Tibial artery (tissue), 4 donors: Measurements from ENCODE around the gene SDK1.

Experiments used
- DNase-seq, 2 donors: peaks; one replicate each; pipeline ENCODE4 v3.0.0-alpha.2; 2019
- H3K27ac ChIP-seq, 2 donors: fragments of 200-600 bp; sonication (generic) in 1 of 2; 1 replicate in 1 of 2; 2 replicates in 1 of 2; pipeline ENCODE4 v1.5.1; 2018 to 2019; ENCODE audit warnings: mild to moderate bottlenecking in 1 of 2
- H3K27me3 ChIP-seq, 2 donors: fragments of 200-600 bp; sonication (generic) in 1 of 2; one replicate each; pipeline versions ENCODE4 v1.5.1 to v1.6.0; 2016 to 2019
- H3K36me3 ChIP-seq, 3 donors: fragments of 200-600 bp; sonication (generic) in 2 of 3; one replicate each; pipeline ENCODE4 v1.5.1; 2016 to 2019; ENCODE audit warnings: mild to moderate bottlenecking in 2 of 3
- H3K4me1 ChIP-seq, 4 donors: fragments of 200-600 bp; sonication (generic) in 2 of 4; 1 replicate in 3 of 4; 2 replicates in 1 of 4; pipeline ENCODE4 v1.5.1; 2016 to 2019
- H3K4me3 ChIP-seq, 2 donors: fragments of 200-600 bp; sonication (generic) in 1 of 2; 1 replicate in 1 of 2; 2 replicates in 1 of 2; pipeline ENCODE4 v1.5.1; 2018 to 2019; ENCODE audit warnings: mild to moderate bottlenecking in 2 of 2
- H3K9me3 ChIP-seq, 3 donors: fragments of 200-600 bp; sonication (generic) in 1 of 3; one replicate each; pipeline ENCODE4 v1.5.1; 2016 to 2019
- intact Hi-C: fragments of 100-400 bp; cut with DNase I; formaldehyde crosslinking; loops from one replicate; pipeline ENCODE4 v1.15.0; 2023; ENCODE audit warnings: low total_unique reads
- TF ChIP-seq, protein P1 (sequence below), 2 experiments: fragments of 200-600 bp in 1 of 2; fragments of 450-650 bp in 1 of 2; IDR thresholded peaks; one replicate each; pipeline ENCODE4 v1.5.1; 2017 to 2019; ENCODE audit warnings: antibody characterized with exemption in 2 of 2, mild to moderate bottlenecking in 1 of 2, moderate library complexity in 1 of 2

SDK1 gene

DNA sequence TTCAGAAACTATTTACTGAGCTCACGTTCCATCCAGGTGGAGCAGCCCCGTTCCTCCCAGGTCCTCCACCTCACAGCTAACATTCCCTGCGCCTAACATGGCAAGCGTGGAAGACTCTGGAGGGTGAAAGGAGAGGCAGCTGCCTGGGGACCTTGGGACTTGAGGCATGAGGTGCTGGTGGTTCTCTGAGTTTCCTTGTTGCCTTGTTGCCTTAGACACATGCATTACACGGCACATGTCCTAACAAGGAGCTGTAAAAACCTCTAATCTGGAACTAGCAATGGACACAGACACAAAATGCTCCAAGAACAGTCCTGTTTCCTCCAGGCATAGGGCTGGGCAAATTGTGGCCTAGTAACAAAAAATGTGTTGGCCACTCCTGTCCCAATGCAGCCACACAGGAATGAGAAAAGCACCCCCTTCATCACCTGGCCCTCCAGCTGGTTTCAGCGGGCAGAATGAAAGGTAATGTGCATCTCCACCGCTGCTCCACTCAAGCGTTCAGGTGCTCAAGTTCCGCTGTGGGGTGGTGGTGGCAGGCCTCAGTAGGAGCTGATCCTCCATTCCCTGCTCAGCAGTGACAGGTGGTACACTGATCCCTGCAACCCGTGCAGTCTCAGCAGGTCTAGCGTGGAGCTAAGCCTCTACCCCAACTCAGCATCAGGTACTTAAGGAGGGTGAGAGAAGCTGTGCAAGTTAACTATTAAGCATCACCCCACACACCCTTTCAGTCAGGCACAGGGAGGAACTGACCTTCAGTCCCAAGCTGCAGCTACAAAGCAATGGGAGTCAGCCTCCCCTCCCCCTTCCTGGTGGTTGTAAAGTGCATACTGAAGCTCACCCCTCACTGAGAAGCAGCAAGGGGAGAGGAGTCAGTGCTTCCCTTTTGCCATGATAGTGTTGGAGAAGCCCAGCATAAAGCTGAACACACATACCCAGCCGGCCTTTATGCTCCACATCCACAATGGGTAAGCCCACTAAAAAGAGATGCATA, 382.8 kb downstream of the SDK1 start:
- Histone ChIP-seq H3K4me3 (no peak overlapping the region), H3K27ac (no peak overlapping the region), H3K36me3 (peaks cover 0 to 4% (median 0%) of the 10 kb centered on the region in 3 donors), H3K9me3 (no peaks in the 10 kb centered on the region), H3K4me1 (no peaks in the 10 kb centered on the region), H3K27me3 (no peaks in the 10 kb centered on the region)
- DNase-seq, result no peak
- TF ChIP-seq, protein P1, sequence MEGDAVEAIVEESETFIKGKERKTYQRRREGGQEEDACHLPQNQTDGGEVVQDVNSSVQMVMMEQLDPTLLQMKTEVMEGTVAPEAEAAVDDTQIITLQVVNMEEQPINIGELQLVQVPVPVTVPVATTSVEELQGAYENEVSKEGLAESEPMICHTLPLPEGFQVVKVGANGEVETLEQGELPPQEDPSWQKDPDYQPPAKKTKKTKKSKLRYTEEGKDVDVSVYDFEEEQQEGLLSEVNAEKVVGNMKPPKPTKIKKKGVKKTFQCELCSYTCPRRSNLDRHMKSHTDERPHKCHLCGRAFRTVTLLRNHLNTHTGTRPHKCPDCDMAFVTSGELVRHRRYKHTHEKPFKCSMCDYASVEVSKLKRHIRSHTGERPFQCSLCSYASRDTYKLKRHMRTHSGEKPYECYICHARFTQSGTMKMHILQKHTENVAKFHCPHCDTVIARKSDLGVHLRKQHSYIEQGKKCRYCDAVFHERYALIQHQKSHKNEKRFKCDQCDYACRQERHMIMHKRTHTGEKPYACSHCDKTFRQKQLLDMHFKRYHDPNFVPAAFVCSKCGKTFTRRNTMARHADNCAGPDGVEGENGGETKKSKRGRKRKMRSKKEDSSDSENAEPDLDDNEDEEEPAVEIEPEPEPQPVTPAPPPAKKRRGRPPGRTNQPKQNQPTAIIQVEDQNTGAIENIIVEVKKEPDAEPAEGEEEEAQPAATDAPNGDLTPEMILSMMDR (IDR thresholded peaks at IDR 0.05), result no peak
- intact Hi-C loops, result no loop called here

DNA sequence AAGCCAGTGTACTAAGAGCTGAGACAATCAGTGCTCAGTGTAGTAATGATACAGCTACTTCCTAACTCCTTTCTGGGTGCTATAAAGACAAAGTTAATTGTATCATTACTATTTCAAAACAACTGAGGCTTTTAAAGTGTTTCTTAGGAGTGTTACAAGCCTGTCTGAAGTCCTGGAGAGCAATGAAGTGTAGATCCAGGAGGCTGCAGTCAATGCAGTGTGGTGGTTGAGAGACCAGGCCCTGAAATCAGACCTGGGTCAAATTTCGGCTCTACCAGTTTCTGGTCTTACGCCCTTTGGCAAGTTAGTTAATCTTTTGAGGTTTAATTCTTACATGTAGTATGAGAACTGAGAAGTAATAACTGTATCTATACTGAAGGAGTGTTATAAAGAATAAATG, 387.0 kb downstream of the SDK1 start:
- no peak for DNase-seq
- intact Hi-C loops, result no loop called here
- Histone ChIP-seq H3K4me3 (no peak overlapping the region), H3K27ac (no peak overlapping the region), H3K9me3 (no peaks in the 10 kb centered on the region), H3K27me3 (no peaks in the 10 kb centered on the region), H3K4me1 (no peaks in the 10 kb centered on the region), H3K36me3 (peaks cover 0 to 4% (median 0%) of the 10 kb centered on the region in 3 donors)
- TF ChIP-seq, protein P1 (IDR thresholded peaks at IDR 0.05), result no peak

DNA sequence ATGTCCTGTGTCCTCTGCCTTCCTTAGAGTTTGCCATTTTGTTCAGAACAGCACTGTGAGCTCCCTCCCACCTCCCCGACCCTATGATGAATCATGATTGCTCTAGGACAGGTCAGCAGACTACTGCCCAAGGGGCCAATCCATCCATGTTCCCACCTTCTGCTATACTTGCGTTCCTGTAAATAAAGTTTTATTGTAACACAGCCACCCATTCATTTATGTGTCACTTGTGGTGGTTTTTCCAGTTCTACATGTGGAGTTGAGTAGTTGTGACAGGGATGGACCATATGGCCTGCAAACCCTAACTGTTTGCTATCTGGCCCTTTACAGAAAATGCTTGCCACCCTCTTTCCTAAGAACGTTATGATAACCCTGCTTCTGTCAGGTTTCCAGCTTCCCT, 387.8 kb downstream of the SDK1 start:
- H3K27me3 ChIP-seq, result no peaks in the 10 kb centered on the region
- H3K27ac ChIP-seq, result no peak overlapping the region
- H3K36me3 ChIP-seq, result peaks cover 0 to 4% (median 0%) of the 10 kb centered on the region in 3 donors
- intact Hi-C loops, result no loop called here
- H3K4me1 ChIP-seq, result no peaks in the 10 kb centered on the region
- DNase-seq, result no peak
- H3K4me3 ChIP-seq, result no peak overlapping the region
- TF ChIP-seq, protein P1 (IDR thresholded peaks at IDR 0.05), result no peak
- no peaks in the 10 kb centered on the region for H3K9me3 ChIP-seq

DNA sequence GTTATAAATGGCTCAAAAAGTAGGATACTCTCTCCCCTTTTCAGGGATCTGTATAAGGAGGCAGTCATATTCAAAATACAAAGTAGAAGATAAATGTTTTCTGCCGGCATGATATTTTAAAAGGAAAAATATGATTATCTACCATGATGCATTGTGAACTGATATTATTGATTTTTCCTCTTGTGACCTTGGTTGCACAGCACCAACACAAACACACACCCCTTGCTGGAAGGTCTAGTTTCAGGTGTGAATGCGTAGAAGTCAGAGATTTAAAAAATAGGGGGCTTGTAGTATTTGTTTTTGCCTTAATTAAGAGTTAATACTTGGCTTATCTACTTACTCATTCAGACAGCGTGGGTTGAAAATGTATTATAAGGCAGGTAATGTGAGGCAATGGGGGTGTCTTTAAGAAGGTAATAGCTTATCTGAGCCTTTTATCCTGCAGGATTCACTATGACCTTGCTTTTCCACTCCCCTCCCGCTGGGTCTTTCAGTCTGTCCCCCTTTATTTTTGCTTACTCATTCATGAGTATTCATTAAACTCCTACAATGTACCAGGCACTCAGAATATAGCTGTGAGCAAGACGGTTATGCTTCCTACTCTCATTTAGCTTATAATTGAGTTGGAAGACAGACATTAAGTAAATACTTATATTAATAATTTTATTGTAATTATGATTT, 390.6 kb downstream of the SDK1 start:
- Histone ChIP-seq H3K9me3 (no peaks in the 10 kb centered on the region), H3K27me3 (no peaks in the 10 kb centered on the region), H3K4me3 (no peak overlapping the region), H3K36me3 (peaks cover 0 to 4% (median 0%) of the 10 kb centered on the region in 3 donors), H3K27ac (no peak overlapping the region), H3K4me1 (no peaks in the 10 kb centered on the region)
- intact Hi-C loops, result no loop called here
- no peak for DNase-seq
- TF ChIP-seq, protein P1 (IDR thresholded peaks at IDR 0.05), result no peak

DNA sequence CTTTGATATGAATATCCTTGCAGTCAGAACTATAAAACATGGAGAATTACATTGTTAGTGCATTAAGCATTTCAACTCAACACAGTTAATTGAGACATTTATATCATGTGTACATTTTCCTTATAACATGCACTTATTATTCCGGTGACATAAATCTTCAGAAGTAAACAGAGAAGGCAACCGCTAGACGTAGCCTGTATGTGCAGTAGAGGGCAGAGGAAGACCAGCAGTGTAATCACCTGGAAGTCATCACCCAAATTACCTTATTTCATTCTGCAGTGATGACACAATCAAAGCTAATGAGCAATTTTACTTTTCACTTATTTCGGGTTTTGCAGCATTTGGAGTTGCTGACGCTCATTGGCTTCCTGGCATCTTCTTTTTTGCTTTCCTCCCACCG, 394.6 kb downstream of the SDK1 start:
- no peak for DNase-seq
- no peaks in the 10 kb centered on the region for H3K4me1 ChIP-seq
- TF ChIP-seq, protein P1 (IDR thresholded peaks at IDR 0.05), result no peak
- intact Hi-C loops, result no loop called here
- no peaks in the 10 kb centered on the region for H3K36me3 ChIP-seq
- H3K9me3 ChIP-seq, result no peaks in the 10 kb centered on the region
- H3K27me3 ChIP-seq, result no peaks in the 10 kb centered on the region
- H3K4me3 ChIP-seq, result no peak overlapping the region
- H3K27ac ChIP-seq, result no peak overlapping the region
